ENCODE data around the gene STAG1.

The STAG1 gene

DNA sequence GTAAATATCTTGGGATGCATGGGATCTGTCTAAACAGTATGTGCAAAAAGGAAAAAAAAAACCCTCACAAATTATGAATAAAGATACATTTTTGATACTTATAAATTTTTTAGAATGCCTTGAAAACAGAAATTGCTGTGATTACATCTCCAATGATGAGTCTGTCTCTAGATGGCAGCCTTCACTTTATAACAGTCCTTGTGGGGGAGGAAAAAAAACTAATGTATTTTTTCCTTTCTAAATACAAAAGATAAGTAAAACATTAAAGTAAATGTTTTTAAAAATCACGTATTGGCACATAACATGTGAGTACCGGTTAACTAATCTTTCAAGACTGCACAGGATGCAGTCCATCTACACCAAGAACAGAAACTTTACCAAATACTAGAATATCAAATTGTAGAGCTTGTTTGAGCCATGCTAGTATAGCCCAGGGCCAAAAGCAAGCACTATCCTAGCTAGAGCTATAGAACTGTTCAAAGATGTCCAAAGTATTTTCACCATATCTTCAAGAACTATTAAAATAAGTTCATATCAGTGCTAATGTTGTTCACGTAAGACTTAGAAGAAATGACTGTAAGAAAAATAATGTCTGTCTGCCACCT lies 206.4 kb downstream of the STAG1 start:
- no peak for DNase-seq (ENCODE audit: extremely low read depth, insufficient read length)
- Histone ChIP-seq H3K4me3 (replicated peaks; ENCODE audit: low read depth, low read length) (no peak overlapping the region), H3K36me3 (ENCODE audit: control insufficient read depth, insufficient read depth, low read length) (no peaks in the 10 kb centered on the region), H3K27me3 (replicated peaks; ENCODE audit: control insufficient read depth, insufficient read depth, low read length) (no peaks in the 10 kb centered on the region)
- TF ChIP-seq CTCF (IDR thresholded peaks at IDR 0.05; ENCODE audit: insufficient read depth, low read length, poor library complexity, severe bottlenecking): no peak

- Histone ChIP-seq H3K27me3 (replicated peaks; ENCODE audit: control insufficient read depth, insufficient read depth, low read length) (no peaks in the 10 kb centered on the region), H3K4me3 (replicated peaks; ENCODE audit: low read depth, low read length) (no peak overlapping the region), H3K36me3 (ENCODE audit: control insufficient read depth, insufficient read depth, low read length) (no peaks in the 10 kb centered on the region)
- no peak for DNase-seq (ENCODE audit: extremely low read depth, insufficient read length)
- no peak for TF ChIP-seq CTCF (IDR thresholded peaks at IDR 0.05; ENCODE audit: insufficient read depth, low read length, poor library complexity, severe bottlenecking)
Measured at GRCh38 chr3:136544532-136544931, 207.6 kb downstream of the STAG1 start.

DNA sequence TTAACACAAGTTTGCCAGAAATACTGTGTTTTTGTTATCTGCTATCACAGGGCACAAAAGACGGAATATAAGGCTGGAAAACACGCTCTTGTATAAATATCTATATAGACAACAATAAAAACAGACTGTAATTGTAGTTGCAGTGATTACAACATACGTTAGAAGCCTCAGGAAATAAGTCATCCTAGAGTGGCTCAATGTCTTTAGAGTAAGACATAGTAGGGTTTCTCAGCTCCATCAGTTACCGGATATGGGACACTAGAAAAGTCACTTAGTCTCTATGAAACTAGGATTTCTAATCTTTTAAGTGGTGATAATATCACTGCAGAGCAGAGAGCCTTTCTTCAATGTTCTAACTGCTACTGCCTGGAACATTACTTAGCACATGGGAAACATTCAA lies 208.8 kb downstream of the STAG1 start:
- no peaks in the 10 kb centered on the region for H3K36me3 ChIP-seq (ENCODE audit: control insufficient read depth, insufficient read depth, low read length)
- no peak for TF ChIP-seq CTCF (IDR thresholded peaks at IDR 0.05; ENCODE audit: insufficient read depth, low read length, poor library complexity, severe bottlenecking)
- H3K4me3 ChIP-seq (replicated peaks; ENCODE audit: low read depth, low read length): no peak overlapping the region
- no peak for DNase-seq (ENCODE audit: extremely low read depth, insufficient read length)
- H3K27me3 ChIP-seq (replicated peaks; ENCODE audit: control insufficient read depth, insufficient read depth, low read length): no peaks in the 10 kb centered on the region

GRCh38 chr3:136535906-136536305 lies 216.3 kb downstream of the STAG1 start:
- Histone ChIP-seq H3K4me3 (replicated peaks; ENCODE audit: low read depth, low read length) (no peak overlapping the region), H3K27me3 (replicated peaks; ENCODE audit: control insufficient read depth, insufficient read depth, low read length) (no peaks in the 10 kb centered on the region), H3K36me3 (ENCODE audit: control insufficient read depth, insufficient read depth, low read length) (no peaks in the 10 kb centered on the region)
- no peak for DNase-seq (ENCODE audit: extremely low read depth, insufficient read length)
- TF ChIP-seq CTCF (IDR thresholded peaks at IDR 0.05; ENCODE audit: insufficient read depth, low read length, poor library complexity, severe bottlenecking): no peak

- no peaks in the 10 kb centered on the region for H3K27me3 ChIP-seq (replicated peaks; ENCODE audit: control insufficient read depth, insufficient read depth, low read length)
- no peak overlapping the region for H3K4me3 ChIP-seq (replicated peaks; ENCODE audit: low read depth, low read length)
- H3K36me3 ChIP-seq (ENCODE audit: control insufficient read depth, insufficient read depth, low read length): no peaks in the 10 kb centered on the region
- TF ChIP-seq CTCF (IDR thresholded peaks at IDR 0.05; ENCODE audit: insufficient read depth, low read length, poor library complexity, severe bottlenecking): no peak
- no peak for DNase-seq (ENCODE audit: extremely low read depth, insufficient read length)
Measured at GRCh38 chr3:136532766-136533165, 219.4 kb downstream of the STAG1 start.

DNA sequence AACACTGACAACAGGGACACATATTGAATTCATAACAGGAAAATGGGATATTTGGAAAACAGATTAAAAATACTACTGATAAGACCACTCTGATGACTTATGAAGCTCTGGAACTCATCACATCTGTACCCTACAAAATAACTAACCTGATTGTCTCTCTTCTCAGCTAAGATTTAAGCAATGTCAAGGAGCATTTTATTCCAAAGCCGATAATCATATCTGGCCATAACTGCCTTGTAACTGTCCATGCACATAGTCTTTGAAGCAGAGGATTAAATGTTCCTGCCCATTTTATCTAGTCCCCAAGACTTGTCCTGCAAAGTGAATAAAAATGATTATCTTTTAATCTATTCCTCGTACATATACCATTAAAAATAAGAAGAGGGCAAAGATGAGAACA lies 234.1 kb downstream of the STAG1 start:
- Histone ChIP-seq H3K27me3 (replicated peaks; ENCODE audit: control insufficient read depth, insufficient read depth, low read length) (no peaks in the 10 kb centered on the region), H3K4me3 (replicated peaks; ENCODE audit: low read depth, low read length) (no peak overlapping the region), H3K36me3 (ENCODE audit: control insufficient read depth, insufficient read depth, low read length) (no peaks in the 10 kb centered on the region)
- DNase-seq (ENCODE audit: extremely low read depth, insufficient read length): no peak
- TF ChIP-seq CTCF (IDR thresholded peaks at IDR 0.05; ENCODE audit: insufficient read depth, low read length, poor library complexity, severe bottlenecking): no peak

Measured in GM06990 (cell line).